Measurements from ENCODE around the gene KRTAP21-3.

DNA sequence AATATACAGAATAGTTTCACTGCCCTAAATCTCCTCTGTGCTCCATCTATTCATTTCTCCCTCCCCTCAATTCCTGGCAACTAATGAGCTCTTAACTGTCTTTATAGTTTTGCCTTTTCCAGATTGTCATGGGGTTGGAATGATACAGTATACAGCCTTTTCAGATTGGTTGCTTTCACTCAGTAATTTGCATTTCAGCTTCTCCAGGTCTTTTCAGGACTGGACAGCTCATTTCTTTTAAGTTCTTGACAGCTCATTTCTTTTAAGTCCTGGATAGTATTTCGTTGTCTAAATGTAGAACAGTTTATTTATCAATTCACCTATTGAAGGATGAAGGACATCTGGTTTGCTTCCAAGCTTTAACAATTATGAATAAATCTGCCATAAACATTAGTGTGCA is 22.6 kb downstream of the KRTAP21-3 start:
- TF ChIP-seq, protein P1, sequence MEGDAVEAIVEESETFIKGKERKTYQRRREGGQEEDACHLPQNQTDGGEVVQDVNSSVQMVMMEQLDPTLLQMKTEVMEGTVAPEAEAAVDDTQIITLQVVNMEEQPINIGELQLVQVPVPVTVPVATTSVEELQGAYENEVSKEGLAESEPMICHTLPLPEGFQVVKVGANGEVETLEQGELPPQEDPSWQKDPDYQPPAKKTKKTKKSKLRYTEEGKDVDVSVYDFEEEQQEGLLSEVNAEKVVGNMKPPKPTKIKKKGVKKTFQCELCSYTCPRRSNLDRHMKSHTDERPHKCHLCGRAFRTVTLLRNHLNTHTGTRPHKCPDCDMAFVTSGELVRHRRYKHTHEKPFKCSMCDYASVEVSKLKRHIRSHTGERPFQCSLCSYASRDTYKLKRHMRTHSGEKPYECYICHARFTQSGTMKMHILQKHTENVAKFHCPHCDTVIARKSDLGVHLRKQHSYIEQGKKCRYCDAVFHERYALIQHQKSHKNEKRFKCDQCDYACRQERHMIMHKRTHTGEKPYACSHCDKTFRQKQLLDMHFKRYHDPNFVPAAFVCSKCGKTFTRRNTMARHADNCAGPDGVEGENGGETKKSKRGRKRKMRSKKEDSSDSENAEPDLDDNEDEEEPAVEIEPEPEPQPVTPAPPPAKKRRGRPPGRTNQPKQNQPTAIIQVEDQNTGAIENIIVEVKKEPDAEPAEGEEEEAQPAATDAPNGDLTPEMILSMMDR (IDR thresholded peaks at IDR 0.05) = no peak
- TF ChIP-seq POLR2A (IDR thresholded peaks at IDR 0.05) = no peak

All from heart left ventricle (tissue), 13 donors.